HCT116 (cell line): ENCODE measurements around the gene NAT10. TPM values are rescaled to one million over a fixed set of nuclear protein-coding genes. Genes with fewer than 3 reads are reported as not detected.

Experiments used
- ATAC-seq: fragments of 200-7000 bp; cut with Tn5 transposase; 2 replicates; pipeline ENCODE4 v1.9.1; 2020; ENCODE audit warnings: mild to moderate bottlenecking, moderate library complexity
- BruUV-seq: library from RNA; stranded (reverse); fragments of 400-500 nt; replicated peaks from 2 replicates; lab custom pipeline; 2021; lab: Mats Ljungman, UMichigan
- CTCF ChIA-PET: fragments of 300-600 bp; sonication (Branson Sonifier 250); formaldehyde crosslinking; loops from one replicate; lab custom pipeline; 2021; ENCODE audit warnings: antibody characterized with exemption; lab: Charles Lee
- POLR2A ChIA-PET: fragments of 300-600, 350-600 bp; sonication (Branson Sonifier 250); formaldehyde crosslinking; loops from one replicate; lab custom pipeline; 2021; ENCODE audit warnings: antibody characterized with exemption; lab: Charles Lee
- RAD21 ChIA-PET, 2 experiments: fragments of 300-600 bp; sonication (Branson Sonifier 250); formaldehyde crosslinking; loops; one replicate each; lab custom pipeline; 2023; ENCODE audit warnings: low total read pairs in 2 of 2; ENCODE audit not compliant: uncharacterized antibody in 2 of 2, unreplicated experiment in 2 of 2, low non-redundant PET in 1 of 2; lab: Charles Lee
- DNase-seq: peaks from one replicate; pipeline ENCODE4 v3.0.0-alpha.2; 2010; ENCODE audit warnings: low read depth, low spot score
- H2AFZ ChIP-seq: fragments of 200-600 bp; shearing (Covaris generic), sonication (generic); 2 replicates; pipeline ENCODE4 v1.6.1; 2017; ENCODE audit warnings: low read depth, mixed run types, mixed read lengths, antibody characterized with exemption, low read length; ENCODE audit not compliant: poor library complexity, severe bottlenecking
- H3K27ac ChIP-seq: 2 replicates; pipeline ENCODE4 v1.5.1; 2012; ENCODE audit warnings: low read depth, low read length
- H3K27me3 ChIP-seq: fragments of 200-600 bp; sonication (generic); 2 replicates; pipeline ENCODE4 v1.6.1; 2016; ENCODE audit warnings: mixed run types, low read length, mixed read lengths; ENCODE audit not compliant: insufficient read depth
- H3K36me3 ChIP-seq, 2 experiments: fragments of 200-500 bp in 1 of 2; fragments of 200-600 bp in 1 of 2; sonication (Bioruptor generic) in 1 of 2; sonication (generic) in 1 of 2; 2 replicates each; pipeline versions ENCODE4 v1.5.1 to v1.6.1; 2014 to 2016; ENCODE audit warnings: low read length in 2 of 2, inconsistent platforms in 1 of 2, mixed read lengths in 1 of 2, mixed run types in 1 of 2; ENCODE audit not compliant: insufficient read depth in 2 of 2, control insufficient read depth in 1 of 2
- H3K4me1 ChIP-seq, 2 experiments: fragments of 200-600 bp in 1 of 2; sonication (generic) in 1 of 2; 2 replicates each; pipeline versions ENCODE4 v1.5.1 to v1.6.1; 2012 to 2017; ENCODE audit warnings: low read length in 2 of 2, inconsistent platforms in 1 of 2, mild to moderate bottlenecking in 1 of 2, mixed read lengths in 1 of 2, mixed run types in 1 of 2, moderate library complexity in 1 of 2; ENCODE audit not compliant: insufficient read depth in 2 of 2, control insufficient read depth in 1 of 2
- H3K4me2 ChIP-seq: fragments of 200-600 bp; sonication (generic); 2 replicates; pipeline ENCODE4 v1.6.1; 2017; ENCODE audit warnings: mixed run types, low read length, mixed read lengths
- H3K4me3 ChIP-seq, 2 experiments: fragments of 200-600 bp in 1 of 2; sonication (generic) in 1 of 2; replicated peaks in 1 of 2; 2 replicates each; pipeline ENCODE4 v1.5.1; 2011 to 2016; ENCODE audit warnings: low read length in 2 of 2, control low read depth in 1 of 2, low read depth in 1 of 2, mild to moderate bottlenecking in 1 of 2, mixed read lengths in 1 of 2, mixed run types in 1 of 2
- H3K79me2 ChIP-seq: fragments of 200-600 bp; sonication (generic); 2 replicates; pipeline ENCODE4 v1.6.1; 2017; ENCODE audit warnings: mild to moderate bottlenecking, mixed run types, low read length, moderate library complexity, mixed read lengths; ENCODE audit not compliant: insufficient read depth
- H3K9ac ChIP-seq: fragments of 200-600 bp; sonication (generic); 2 replicates; pipeline ENCODE4 v1.6.1; 2016; ENCODE audit warnings: low read length, mixed read lengths
- H3K9me2 ChIP-seq: fragments of 200-600 bp; sonication (generic), shearing (Covaris generic); 2 replicates; pipeline ENCODE4 v1.6.1; 2017; ENCODE audit warnings: mixed run types, mild to moderate bottlenecking, moderate library complexity; ENCODE audit not compliant: insufficient read depth
- H3K9me3 ChIP-seq, 2 experiments: fragments of 200-500 bp in 1 of 2; fragments of 200-600 bp in 1 of 2; sonication (Bioruptor generic) in 1 of 2; sonication (generic) in 1 of 2; 2 replicates each; pipeline ENCODE4 v1.6.1; 2014 to 2017; ENCODE audit warnings: low read length in 2 of 2, mixed read lengths in 2 of 2, inconsistent platforms in 1 of 2, low read depth in 1 of 2, mild to moderate bottlenecking in 1 of 2, mixed run types in 1 of 2, moderate library complexity in 1 of 2; ENCODE audit not compliant: control insufficient read depth in 1 of 2, insufficient read depth in 1 of 2
- H4K20me1 ChIP-seq: fragments of 200-600 bp; sonication (generic), shearing (Covaris generic); 2 replicates; pipeline ENCODE4 v1.6.1; 2017; ENCODE audit warnings: mixed run types, mild to moderate bottlenecking, moderate library complexity; ENCODE audit not compliant: insufficient read depth
- CBX3 ChIP-seq: IDR thresholded peaks from 2 replicates; pipeline ENCODE4 v1.6.1; 2012; ENCODE audit warnings: low read depth
- SP1 ChIP-seq: IDR thresholded peaks from 2 replicates; pipeline ENCODE4 v1.6.1; 2012; ENCODE audit warnings: low read depth
- ZFX ChIP-seq: fragments of 450-650 bp; IDR thresholded peaks from 2 replicates; pipeline ENCODE4 v1.6.1; 2017
- intact Hi-C: fragments of 100-400 bp; cut with micrococcal nuclease; formaldehyde crosslinking; loops from 2 replicates; pipeline ENCODE4 v1.10.0; 2022
- total RNA-seq: library from RNA; stranded (reverse); gene quantifications from one replicate; pipeline ENCODE4 v1.2.1, GENCODE V29; 2021; ENCODE audit not compliant: unreplicated experiment
- TF ChIP-seq, protein P1 (sequence below), 3 experiments: fragments of 200-600 bp in 1 of 3; sonication (generic) in 1 of 3; IDR thresholded peaks in 2 of 3; conservative IDR thresholded peaks in 1 of 3; 2 replicates each; pipeline ENCODE4 v1.5.1; 2012 to 2017; ENCODE audit warnings: low read depth in 2 of 3, low read length in 2 of 3, antibody characterized with exemption in 1 of 3, borderline replicate concordance in 1 of 3, control low read depth in 1 of 3, mild to moderate bottlenecking in 1 of 3, mixed read lengths in 1 of 3, mixed run types in 1 of 3, moderate library complexity in 1 of 3; ENCODE audit not compliant: insufficient read depth in 1 of 3
- TF ChIP-seq, protein P2 (sequence below): IDR thresholded peaks from 2 replicates; pipeline ENCODE4 v1.6.1; 2012
- TF ChIP-seq, protein P3 (sequence below): IDR thresholded peaks from 2 replicates; pipeline ENCODE4 v1.6.1; 2012

The NAT10 gene
- total RNA-seq, 1 experiment from 2014 or later: 101 TPM

DNA sequence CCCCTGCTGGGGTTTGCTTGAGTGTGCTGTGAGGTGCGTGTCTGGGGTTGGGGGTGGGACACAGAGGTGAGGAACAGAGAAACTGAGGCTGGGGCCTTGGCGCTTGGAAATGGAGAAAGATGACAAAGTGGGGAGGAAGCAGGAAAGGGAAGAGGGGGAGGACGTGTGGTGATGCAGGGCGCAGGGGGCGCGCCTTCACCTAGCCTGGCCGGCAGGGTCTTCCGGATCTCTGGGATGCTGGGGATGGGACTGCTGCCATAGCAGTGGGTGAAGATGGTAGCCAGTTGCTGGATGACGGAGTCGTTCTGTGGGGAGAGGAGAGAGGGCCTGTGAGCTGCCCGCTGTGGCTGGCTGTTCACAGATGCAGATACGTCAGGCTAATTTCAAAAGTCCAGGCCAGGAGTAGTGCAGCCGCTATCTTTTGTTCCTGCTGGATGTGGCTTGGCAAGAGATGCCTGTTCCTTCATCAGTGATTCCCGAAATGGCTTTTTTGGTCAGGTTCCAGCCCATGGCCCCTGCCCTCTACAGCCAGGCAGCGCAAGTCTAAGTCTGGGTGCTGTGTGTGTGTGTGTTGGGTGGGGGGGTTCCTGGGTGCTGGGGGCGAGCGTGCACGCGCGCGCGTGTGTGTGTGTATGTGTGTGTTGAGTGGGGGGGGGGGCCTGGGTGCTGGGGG is 54.8 kb downstream of the NAT10 start:
- no peaks in the 10 kb centered on the region for H3K4me1 ChIP-seq
- H3K79me2 ChIP-seq: no peaks in the 10 kb centered on the region
- TF ChIP-seq CBX3 (no peak), ZFX (no peak), SP1 (no peak)
- TF ChIP-seq, protein P1, sequence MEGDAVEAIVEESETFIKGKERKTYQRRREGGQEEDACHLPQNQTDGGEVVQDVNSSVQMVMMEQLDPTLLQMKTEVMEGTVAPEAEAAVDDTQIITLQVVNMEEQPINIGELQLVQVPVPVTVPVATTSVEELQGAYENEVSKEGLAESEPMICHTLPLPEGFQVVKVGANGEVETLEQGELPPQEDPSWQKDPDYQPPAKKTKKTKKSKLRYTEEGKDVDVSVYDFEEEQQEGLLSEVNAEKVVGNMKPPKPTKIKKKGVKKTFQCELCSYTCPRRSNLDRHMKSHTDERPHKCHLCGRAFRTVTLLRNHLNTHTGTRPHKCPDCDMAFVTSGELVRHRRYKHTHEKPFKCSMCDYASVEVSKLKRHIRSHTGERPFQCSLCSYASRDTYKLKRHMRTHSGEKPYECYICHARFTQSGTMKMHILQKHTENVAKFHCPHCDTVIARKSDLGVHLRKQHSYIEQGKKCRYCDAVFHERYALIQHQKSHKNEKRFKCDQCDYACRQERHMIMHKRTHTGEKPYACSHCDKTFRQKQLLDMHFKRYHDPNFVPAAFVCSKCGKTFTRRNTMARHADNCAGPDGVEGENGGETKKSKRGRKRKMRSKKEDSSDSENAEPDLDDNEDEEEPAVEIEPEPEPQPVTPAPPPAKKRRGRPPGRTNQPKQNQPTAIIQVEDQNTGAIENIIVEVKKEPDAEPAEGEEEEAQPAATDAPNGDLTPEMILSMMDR (IDR thresholded peaks at IDR 0.05 in 2 of 3, conservative IDR thresholded peaks at IDR 0.05 in 1 of 3; ENCODE audit: borderline replicate concordance in 1 of 3, insufficient read depth in 1 of 3, low read depth in 2 of 3, low read length in 2 of 3): no peak
- TF ChIP-seq, protein P2, sequence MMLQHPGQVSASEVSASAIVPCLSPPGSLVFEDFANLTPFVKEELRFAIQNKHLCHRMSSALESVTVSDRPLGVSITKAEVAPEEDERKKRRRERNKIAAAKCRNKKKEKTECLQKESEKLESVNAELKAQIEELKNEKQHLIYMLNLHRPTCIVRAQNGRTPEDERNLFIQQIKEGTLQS: no peak
- TF ChIP-seq, protein P3, sequence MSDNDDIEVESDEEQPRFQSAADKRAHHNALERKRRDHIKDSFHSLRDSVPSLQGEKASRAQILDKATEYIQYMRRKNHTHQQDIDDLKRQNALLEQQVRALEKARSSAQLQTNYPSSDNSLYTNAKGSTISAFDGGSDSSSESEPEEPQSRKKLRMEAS: no peak
- no peaks in the 10 kb centered on the region for H3K27me3 ChIP-seq
- H3K9me3 ChIP-seq: no peaks in the 10 kb centered on the region
- no peaks in the 10 kb centered on the region for H3K9me2 ChIP-seq
- DNase-seq (no peak), ATAC-seq (no peak)
- no TSS peak for BruUV-seq
- H4K20me1 ChIP-seq: no peaks in the 10 kb centered on the region
- no peak overlapping the region for H2AFZ ChIP-seq
- no peak overlapping the region for H3K4me2 ChIP-seq
- ChIA-PET CTCF (no interaction called here), RAD21 (interaction anchor here in 1 of 2 experiments (0.7 kb wide), 1 partner anchor 13 kb away, joined by 3 read pairs; no protein-coding TSS in a partner anchor), POLR2A (no interaction called here)
- H3K36me3 ChIP-seq: peaks cover 0 to 3% of the 10 kb centered on the region in 2 experiments; a peak in 2 of 4 replicates
- H3K9ac ChIP-seq: no peak overlapping the region
- H3K4me3 ChIP-seq: no peak overlapping the region
- no peak overlapping the region for H3K27ac ChIP-seq
- intact Hi-C loops: no loop called here
